GM23338 (cell line): Measurements from ENCODE around the gene HCFC1. TPM values are rescaled to one million over a fixed set of nuclear protein-coding genes. Genes with fewer than 3 reads are reported as not detected.

Source experiments
- ATAC-seq: fragments of 200-7000 bp; cut with Tn5 transposase; 3 replicates; pipeline ENCODE4 v1.9.1; 2020
- DNase-seq: peaks from one replicate; pipeline ENCODE4 v3.0.0-alpha.2; 2015; ENCODE audit warnings: low spot score
- H2AFZ ChIP-seq: fragments of 200-600 bp; sonication (generic); 2 replicates; pipeline ENCODE4 v1.8.0; 2016; ENCODE audit warnings: antibody characterized with exemption, mild to moderate bottlenecking, moderate library complexity
- H3F3A ChIP-seq: fragments of 200-600 bp; sonication (generic); replicated peaks from 2 replicates; pipeline ENCODE4 v1.8.0; 2017; ENCODE audit warnings: antibody characterized with exemption, mixed run types, low read depth
- H3K27ac ChIP-seq: fragments of 200-600 bp; sonication (generic); 2 replicates; pipeline ENCODE4 v1.6.1; 2016; ENCODE audit warnings: low read depth
- H3K27me3 ChIP-seq: fragments of 200-600 bp; sonication (generic); 2 replicates; pipeline ENCODE4 v1.8.0; 2016; ENCODE audit warnings: mild to moderate bottlenecking, mixed run types, moderate library complexity; ENCODE audit not compliant: insufficient read depth
- H3K36me3 ChIP-seq: fragments of 200-600 bp; sonication (generic); 2 replicates; pipeline ENCODE4 v1.8.0; 2016; ENCODE audit warnings: mild to moderate bottlenecking; ENCODE audit not compliant: insufficient read depth
- H3K4me1 ChIP-seq: fragments of 200-600 bp; sonication (generic); 2 replicates; pipeline ENCODE4 v1.8.0; 2016; ENCODE audit warnings: mild to moderate bottlenecking, moderate library complexity; ENCODE audit not compliant: insufficient read depth
- H3K4me2 ChIP-seq: fragments of 200-600 bp; sonication (generic); 2 replicates; pipeline ENCODE4 v1.7.1; 2017; ENCODE audit warnings: mixed run types
- H3K4me3 ChIP-seq: fragments of 200-600 bp; sonication (generic); 2 replicates; pipeline ENCODE4 v1.6.1; 2016; ENCODE audit warnings: mixed run types
- H3K79me2 ChIP-seq: fragments of 200-600 bp; sonication (generic); replicated peaks from 2 replicates; pipeline ENCODE4 v1.8.0; 2017; ENCODE audit warnings: mild to moderate bottlenecking; ENCODE audit not compliant: insufficient read depth
- H3K9me2 ChIP-seq: fragments of 200-600 bp; sonication (generic); 2 replicates; pipeline ENCODE4 v1.8.0; 2017; ENCODE audit not compliant: insufficient read depth
- H4K20me1 ChIP-seq: fragments of 200-600 bp; sonication (generic); replicated peaks from 2 replicates; pipeline ENCODE4 v1.8.0; 2017; ENCODE audit warnings: mild to moderate bottlenecking; ENCODE audit not compliant: insufficient read depth
- H3K27ac Mint-ChIP-seq: 2 replicates; pipeline ENCODE4 v1.8.0; 2020; ENCODE audit warnings: inconsistent platforms, mild to moderate bottlenecking, moderate library complexity, mixed read lengths
- H3K27me3 Mint-ChIP-seq: 3 replicates; pipeline ENCODE4 v1.8.0; 2022; ENCODE audit warnings: low read depth, mild to moderate bottlenecking, moderate library complexity, mixed read lengths, inconsistent platforms; ENCODE audit not compliant: insufficient read depth, poor library complexity
- H3K36me3 Mint-ChIP-seq: 3 replicates; pipeline ENCODE4 v1.8.0; 2021; ENCODE audit warnings: low read depth, mild to moderate bottlenecking, inconsistent platforms, moderate library complexity, mixed read lengths
- H3K4me1 Mint-ChIP-seq: 3 replicates; pipeline ENCODE4 v1.8.0; 2020; ENCODE audit warnings: mild to moderate bottlenecking, inconsistent platforms, mixed read lengths
- H3K4me3 Mint-ChIP-seq: 3 replicates; pipeline ENCODE4 v1.8.0; 2021; ENCODE audit warnings: moderate library complexity, mild to moderate bottlenecking, inconsistent platforms, mixed read lengths
- H3K9me3 Mint-ChIP-seq: 3 replicates; pipeline ENCODE4 v1.8.0; 2020; ENCODE audit warnings: moderate library complexity, mild to moderate bottlenecking, inconsistent platforms, mixed read lengths
- CREB1 ChIP-seq: fragments of 250-450 bp; sonication (Bioruptor Pico); IDR thresholded peaks from 2 replicates; pipeline ENCODE4 v1.5.0; 2020; ENCODE audit warnings: low read depth, mild to moderate bottlenecking, moderate library complexity
- EZH2 ChIP-seq: fragments of 200-600 bp; sonication (generic); IDR thresholded peaks from one replicate; pipeline ENCODE4 v1.8.0; 2017; ENCODE audit warnings: antibody characterized with exemption, mild to moderate bottlenecking, low read depth; ENCODE audit not compliant: unreplicated experiment
- EZH2phosphoT487 ChIP-seq: fragments of 200-600 bp; sonication (generic); IDR thresholded peaks from one replicate; pipeline ENCODE4 v1.8.1; 2018; ENCODE audit warnings: antibody characterized with exemption; ENCODE audit not compliant: unreplicated experiment
- POLR2AphosphoS5 ChIP-seq: IDR thresholded peaks from 2 replicates; pipeline ENCODE4 v1.6.1; 2016; ENCODE audit warnings: antibody characterized with exemption, low read depth
- STAT1 ChIP-seq: IDR thresholded peaks from one replicate; pipeline ENCODE4 v1.6.1; 2016; ENCODE audit warnings: antibody characterized with exemption; ENCODE audit not compliant: unreplicated experiment
- ZNF331 ChIP-seq: fragments of 250-450 bp; sonication (Bioruptor Pico); IDR thresholded peaks from 2 replicates; pipeline ENCODE4 v1.5.0; 2020; ENCODE audit warnings: low read depth, mild to moderate bottlenecking, moderate library complexity
- polyA plus RNA-seq: library from polyadenylated mRNA; unstranded; fragments of >200 nt; fragmentation: Nextera tagmentation; extraction: Ambion mirVana; gene quantifications from 2 replicates; pipeline ENCODE4 v1.2.1, GENCODE V29; 2016
- total RNA-seq: library from RNA; depleted of rRNA; stranded (reverse); fragments of >200 nt; shearing (Covaris generic); gene quantifications from 2 replicates; pipeline ENCODE4 v1.2.3, GENCODE V29; 2014
- TF ChIP-seq, protein P1 (sequence below): fragments of 250-450 bp; sonication (Bioruptor Pico); IDR thresholded peaks from 2 replicates; pipeline ENCODE4 v1.5.0; 2020; ENCODE audit warnings: mild to moderate bottlenecking, moderate library complexity
- TF ChIP-seq, protein P2 (sequence below): IDR thresholded peaks from one replicate; pipeline ENCODE4 v1.6.1; 2018; ENCODE audit warnings: antibody characterized with exemption; ENCODE audit not compliant: unreplicated experiment
- TF ChIP-seq, protein P3 (sequence below): IDR thresholded peaks from 2 replicates; pipeline ENCODE4 v1.6.1; 2016; ENCODE audit warnings: antibody characterized with exemption
- TF ChIP-seq, protein P4 (sequence below), 2 experiments: fragments of 200-600 bp in 1 of 2; sonication (generic) in 1 of 2; conservative IDR thresholded peaks; 2 replicates each; pipeline versions ENCODE4 v1.5.1 to v1.6.1; 2016 to 2017; ENCODE audit warnings: antibody characterized with exemption in 2 of 2, low read depth in 2 of 2, mild to moderate bottlenecking in 2 of 2, moderate library complexity in 1 of 2

HCFC1 gene
- total and polyA plus RNA-seq, 2 experiments from 2014 or later, result 33.0 to 188 TPM

DNA sequence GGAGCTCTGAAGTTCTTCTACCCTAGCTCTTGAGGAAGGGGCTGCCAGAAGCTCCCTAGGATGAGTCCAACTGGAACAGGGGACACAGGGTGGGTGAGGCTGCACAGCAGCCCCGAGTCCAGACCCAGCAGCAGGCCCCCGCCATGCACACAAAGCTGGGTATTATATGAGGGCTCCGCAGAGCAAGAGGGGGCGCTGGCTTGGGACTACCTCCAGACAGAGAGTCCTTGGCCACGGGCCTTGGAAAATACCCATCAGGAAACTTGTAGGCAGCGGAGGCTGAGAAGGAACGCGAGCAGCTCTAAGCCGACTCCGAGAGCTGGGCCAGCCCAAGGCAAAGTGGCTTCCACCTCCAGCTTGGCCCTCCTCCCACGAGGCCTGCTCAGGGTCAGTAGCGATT lies 8.1 kb downstream of the HCFC1 start:
- no peak for ATAC-seq
- H4K20me1 ChIP-seq, result peaks cover 16% of the 10 kb centered on the region
- TF ChIP-seq, protein P1, sequence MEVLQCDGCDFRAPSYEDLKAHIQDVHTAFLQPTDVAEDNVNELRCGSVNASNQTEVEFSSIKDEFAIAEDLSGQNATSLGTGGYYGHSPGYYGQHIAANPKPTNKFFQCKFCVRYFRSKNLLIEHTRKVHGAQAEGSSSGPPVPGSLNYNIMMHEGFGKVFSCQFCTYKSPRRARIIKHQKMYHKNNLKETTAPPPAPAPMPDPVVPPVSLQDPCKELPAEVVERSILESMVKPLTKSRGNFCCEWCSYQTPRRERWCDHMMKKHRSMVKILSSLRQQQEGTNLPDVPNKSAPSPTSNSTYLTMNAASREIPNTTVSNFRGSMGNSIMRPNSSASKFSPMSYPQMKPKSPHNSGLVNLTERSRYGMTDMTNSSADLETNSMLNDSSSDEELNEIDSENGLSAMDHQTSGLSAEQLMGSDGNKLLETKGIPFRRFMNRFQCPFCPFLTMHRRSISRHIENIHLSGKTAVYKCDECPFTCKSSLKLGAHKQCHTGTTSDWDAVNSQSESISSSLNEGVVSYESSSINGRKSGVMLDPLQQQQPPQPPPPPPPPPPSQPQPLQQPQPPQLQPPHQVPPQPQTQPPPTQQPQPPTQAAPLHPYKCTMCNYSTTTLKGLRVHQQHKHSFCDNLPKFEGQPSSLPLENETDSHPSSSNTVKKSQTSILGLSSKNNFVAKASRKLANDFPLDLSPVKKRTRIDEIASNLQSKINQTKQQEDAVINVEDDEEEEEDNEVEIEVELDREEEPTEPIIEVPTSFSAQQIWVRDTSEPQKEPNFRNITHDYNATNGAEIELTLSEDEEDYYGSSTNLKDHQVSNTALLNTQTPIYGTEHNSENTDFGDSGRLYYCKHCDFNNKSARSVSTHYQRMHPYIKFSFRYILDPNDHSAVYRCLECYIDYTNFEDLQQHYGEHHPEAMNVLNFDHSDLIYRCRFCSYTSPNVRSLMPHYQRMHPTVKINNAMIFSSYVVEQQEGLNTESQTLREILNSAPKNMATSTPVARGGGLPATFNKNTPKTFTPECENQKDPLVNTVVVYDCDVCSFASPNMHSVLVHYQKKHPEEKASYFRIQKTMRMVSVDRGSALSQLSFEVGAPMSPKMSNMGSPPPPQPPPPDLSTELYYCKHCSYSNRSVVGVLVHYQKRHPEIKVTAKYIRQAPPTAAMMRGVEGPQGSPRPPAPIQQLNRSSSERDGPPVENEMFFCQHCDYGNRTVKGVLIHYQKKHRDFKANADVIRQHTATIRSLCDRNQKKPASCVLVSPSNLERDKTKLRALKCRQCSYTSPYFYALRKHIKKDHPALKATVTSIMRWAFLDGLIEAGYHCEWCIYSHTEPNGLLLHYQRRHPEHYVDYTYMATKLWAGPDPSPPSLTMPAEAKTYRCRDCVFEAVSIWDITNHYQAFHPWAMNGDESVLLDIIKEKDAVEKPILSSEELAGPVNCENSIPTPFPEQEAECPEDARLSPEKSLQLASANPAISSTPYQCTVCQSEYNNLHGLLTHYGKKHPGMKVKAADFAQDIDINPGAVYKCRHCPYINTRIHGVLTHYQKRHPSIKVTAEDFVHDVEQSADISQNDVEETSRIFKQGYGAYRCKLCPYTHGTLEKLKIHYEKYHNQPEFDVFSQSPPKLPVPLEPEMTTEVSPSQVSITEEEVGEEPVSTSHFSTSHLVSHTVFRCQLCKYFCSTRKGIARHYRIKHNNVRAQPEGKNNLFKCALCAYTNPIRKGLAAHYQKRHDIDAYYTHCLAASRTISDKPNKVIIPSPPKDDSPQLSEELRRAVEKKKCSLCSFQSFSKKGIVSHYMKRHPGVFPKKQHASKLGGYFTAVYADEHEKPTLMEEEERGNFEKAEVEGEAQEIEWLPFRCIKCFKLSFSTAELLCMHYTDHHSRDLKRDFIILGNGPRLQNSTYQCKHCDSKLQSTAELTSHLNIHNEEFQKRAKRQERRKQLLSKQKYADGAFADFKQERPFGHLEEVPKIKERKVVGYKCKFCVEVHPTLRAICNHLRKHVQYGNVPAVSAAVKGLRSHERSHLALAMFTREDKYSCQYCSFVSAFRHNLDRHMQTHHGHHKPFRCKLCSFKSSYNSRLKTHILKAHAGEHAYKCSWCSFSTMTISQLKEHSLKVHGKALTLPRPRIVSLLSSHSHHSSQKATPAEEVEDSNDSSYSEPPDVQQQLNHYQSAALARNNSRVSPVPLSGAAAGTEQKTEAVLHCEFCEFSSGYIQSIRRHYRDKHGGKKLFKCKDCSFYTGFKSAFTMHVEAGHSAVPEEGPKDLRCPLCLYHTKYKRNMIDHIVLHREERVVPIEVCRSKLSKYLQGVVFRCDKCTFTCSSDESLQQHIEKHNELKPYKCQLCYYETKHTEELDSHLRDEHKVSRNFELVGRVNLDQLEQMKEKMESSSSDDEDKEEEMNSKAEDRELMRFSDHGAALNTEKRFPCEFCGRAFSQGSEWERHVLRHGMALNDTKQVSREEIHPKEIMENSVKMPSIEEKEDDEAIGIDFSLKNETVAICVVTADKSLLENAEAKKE (CRISPR knock-in tag), result no peak
- TF ChIP-seq POLR2AphosphoS5 (no peak), EZH2phosphoT487 (no peak), CREB1 (no peak), ZNF331 (CRISPR knock-in tag) (no peak), STAT1 (no peak), EZH2 (no peak)
- TF ChIP-seq, protein P2, sequence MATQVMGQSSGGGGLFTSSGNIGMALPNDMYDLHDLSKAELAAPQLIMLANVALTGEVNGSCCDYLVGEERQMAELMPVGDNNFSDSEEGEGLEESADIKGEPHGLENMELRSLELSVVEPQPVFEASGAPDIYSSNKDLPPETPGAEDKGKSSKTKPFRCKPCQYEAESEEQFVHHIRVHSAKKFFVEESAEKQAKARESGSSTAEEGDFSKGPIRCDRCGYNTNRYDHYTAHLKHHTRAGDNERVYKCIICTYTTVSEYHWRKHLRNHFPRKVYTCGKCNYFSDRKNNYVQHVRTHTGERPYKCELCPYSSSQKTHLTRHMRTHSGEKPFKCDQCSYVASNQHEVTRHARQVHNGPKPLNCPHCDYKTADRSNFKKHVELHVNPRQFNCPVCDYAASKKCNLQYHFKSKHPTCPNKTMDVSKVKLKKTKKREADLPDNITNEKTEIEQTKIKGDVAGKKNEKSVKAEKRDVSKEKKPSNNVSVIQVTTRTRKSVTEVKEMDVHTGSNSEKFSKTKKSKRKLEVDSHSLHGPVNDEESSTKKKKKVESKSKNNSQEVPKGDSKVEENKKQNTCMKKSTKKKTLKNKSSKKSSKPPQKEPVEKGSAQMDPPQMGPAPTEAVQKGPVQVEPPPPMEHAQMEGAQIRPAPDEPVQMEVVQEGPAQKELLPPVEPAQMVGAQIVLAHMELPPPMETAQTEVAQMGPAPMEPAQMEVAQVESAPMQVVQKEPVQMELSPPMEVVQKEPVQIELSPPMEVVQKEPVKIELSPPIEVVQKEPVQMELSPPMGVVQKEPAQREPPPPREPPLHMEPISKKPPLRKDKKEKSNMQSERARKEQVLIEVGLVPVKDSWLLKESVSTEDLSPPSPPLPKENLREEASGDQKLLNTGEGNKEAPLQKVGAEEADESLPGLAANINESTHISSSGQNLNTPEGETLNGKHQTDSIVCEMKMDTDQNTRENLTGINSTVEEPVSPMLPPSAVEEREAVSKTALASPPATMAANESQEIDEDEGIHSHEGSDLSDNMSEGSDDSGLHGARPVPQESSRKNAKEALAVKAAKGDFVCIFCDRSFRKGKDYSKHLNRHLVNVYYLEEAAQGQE, result no peak
- TF ChIP-seq, protein P3, sequence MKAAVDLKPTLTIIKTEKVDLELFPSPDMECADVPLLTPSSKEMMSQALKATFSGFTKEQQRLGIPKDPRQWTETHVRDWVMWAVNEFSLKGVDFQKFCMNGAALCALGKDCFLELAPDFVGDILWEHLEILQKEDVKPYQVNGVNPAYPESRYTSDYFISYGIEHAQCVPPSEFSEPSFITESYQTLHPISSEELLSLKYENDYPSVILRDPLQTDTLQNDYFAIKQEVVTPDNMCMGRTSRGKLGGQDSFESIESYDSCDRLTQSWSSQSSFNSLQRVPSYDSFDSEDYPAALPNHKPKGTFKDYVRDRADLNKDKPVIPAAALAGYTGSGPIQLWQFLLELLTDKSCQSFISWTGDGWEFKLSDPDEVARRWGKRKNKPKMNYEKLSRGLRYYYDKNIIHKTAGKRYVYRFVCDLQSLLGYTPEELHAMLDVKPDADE, result no peak
- TF ChIP-seq, protein P4, sequence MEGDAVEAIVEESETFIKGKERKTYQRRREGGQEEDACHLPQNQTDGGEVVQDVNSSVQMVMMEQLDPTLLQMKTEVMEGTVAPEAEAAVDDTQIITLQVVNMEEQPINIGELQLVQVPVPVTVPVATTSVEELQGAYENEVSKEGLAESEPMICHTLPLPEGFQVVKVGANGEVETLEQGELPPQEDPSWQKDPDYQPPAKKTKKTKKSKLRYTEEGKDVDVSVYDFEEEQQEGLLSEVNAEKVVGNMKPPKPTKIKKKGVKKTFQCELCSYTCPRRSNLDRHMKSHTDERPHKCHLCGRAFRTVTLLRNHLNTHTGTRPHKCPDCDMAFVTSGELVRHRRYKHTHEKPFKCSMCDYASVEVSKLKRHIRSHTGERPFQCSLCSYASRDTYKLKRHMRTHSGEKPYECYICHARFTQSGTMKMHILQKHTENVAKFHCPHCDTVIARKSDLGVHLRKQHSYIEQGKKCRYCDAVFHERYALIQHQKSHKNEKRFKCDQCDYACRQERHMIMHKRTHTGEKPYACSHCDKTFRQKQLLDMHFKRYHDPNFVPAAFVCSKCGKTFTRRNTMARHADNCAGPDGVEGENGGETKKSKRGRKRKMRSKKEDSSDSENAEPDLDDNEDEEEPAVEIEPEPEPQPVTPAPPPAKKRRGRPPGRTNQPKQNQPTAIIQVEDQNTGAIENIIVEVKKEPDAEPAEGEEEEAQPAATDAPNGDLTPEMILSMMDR (conservative IDR thresholded peaks at IDR 0.05; ENCODE audit: low read depth in 2 of 2), result no peak
- Mint-ChIP-seq H3K27ac (no peak overlapping the region), H3K36me3 (peaks cover 62% of the 10 kb centered on the region), H3K27me3 (peaks cover 14% of the 10 kb centered on the region), H3K9me3 (no peaks in the 10 kb centered on the region; the same call in 2 of the 3 replicates), H3K4me3 (no peak overlapping the region), H3K4me1 (peaks cover 19% of the 10 kb centered on the region)
- peaks cover 57% of the 10 kb centered on the region for H3K79me2 ChIP-seq
- no peak for DNase-seq
- H3K4me3 ChIP-seq, result no peak overlapping the region
- no peak overlapping the region for H2AFZ ChIP-seq
- H3F3A ChIP-seq, result no peaks in the 10 kb centered on the region
- H3K4me2 ChIP-seq, result no peak overlapping the region
- H3K4me1 ChIP-seq, result peaks cover 10% of the 10 kb centered on the region
- no peaks in the 10 kb centered on the region for H3K36me3 ChIP-seq
- H3K27ac ChIP-seq, result no peak overlapping the region
- no peaks in the 10 kb centered on the region for H3K9me2 ChIP-seq
- H3K27me3 ChIP-seq, result no peaks in the 10 kb centered on the region
